ENCODE measurements around the gene CMC2.

Gene CMC2

GRCh38 chr16:80996688-80997138 lies 10.0 kb downstream of the CMC2 start:
- Histone ChIP-seq H2BK5ac (ENCODE audit: low read length) (no peak overlapping the region), H2BK12ac (ENCODE audit: low read length) (no peak overlapping the region)

GRCh38 chr16:80994451-80994850 lies 12.2 kb downstream of the CMC2 start:
- Histone ChIP-seq H2AK5ac (ENCODE audit: low read depth, low read length) (no peak overlapping the region), H3K4me3 (ENCODE audit: low read length in 2 of 2) (no peak overlapping the region), H4K91ac (ENCODE audit: low read depth, low read length, poor library complexity) (no peak overlapping the region), H3K4me1 (ENCODE audit: control insufficient read depth in 2 of 2, insufficient read depth in 1 of 2, low read depth in 1 of 2, low read length in 2 of 2) (peaks cover 0 to 3% of the 10 kb centered on the region in 2 donors), H2AFZ (ENCODE audit: low read length) (no peak overlapping the region), H3K9ac (ENCODE audit: low read depth, low read length, poor library complexity) (no peak overlapping the region), H3K27me3 (ENCODE audit: control insufficient read depth in 3 of 3, insufficient read depth in 3 of 3, low read depth in 1 of 3, low read length in 3 of 3) (no peaks in the 10 kb centered on the region), H2BK5ac (ENCODE audit: low read length) (no peak overlapping the region), H3K4ac (ENCODE audit: low read length) (no peak overlapping the region), H3K23ac (ENCODE audit: low read depth, low read length, poor library complexity) (no peak overlapping the region), H3K9me3 (replicated peaks in 1 of 2; ENCODE audit: control insufficient read depth in 2 of 2, insufficient read depth in 1 of 2, low read depth in 1 of 2, low read length in 2 of 2) (no peaks in the 10 kb centered on the region), H3K18ac (ENCODE audit: low read length) (no peak overlapping the region), H2BK120ac (ENCODE audit: low read depth, low read length) (no peak overlapping the region), H3K14ac (ENCODE audit: low read length) (no peak overlapping the region), H3K27ac (replicated peaks; ENCODE audit: low read length) (no peak overlapping the region), H4K8ac (ENCODE audit: low read depth, low read length) (no peak overlapping the region), H3K79me1 (ENCODE audit: low read depth, low read length) (no peaks in the 10 kb centered on the region), H3K4me2 (ENCODE audit: insufficient read depth, low read length, poor library complexity, severe bottlenecking) (no peak overlapping the region), H2BK15ac (ENCODE audit: low read length) (no peak overlapping the region), H2BK12ac (ENCODE audit: low read length) (no peak overlapping the region), H3K36me3 (replicated peaks in 1 of 2; ENCODE audit: control insufficient read depth in 2 of 2, insufficient read depth in 2 of 2, low read length in 2 of 2) (peaks cover 3 to 36% of the 10 kb centered on the region in 2 donors)
- DNase-seq (ENCODE audit: low spot score): no peak

More at GRCh38 chr16:80996688-80997138, 10.0 kb downstream of the CMC2 start:
- 100% methylated on average over 1 of the region's 4 CpGs; no CpG with 5 or more reads in 1 of the 2 donors for WGBS, 2 donors (ENCODE audit: extremely low coverage in 2 of 2, insufficient read length in 2 of 2, insufficient replicate concordance in 1 of 2)
- Histone ChIP-seq H2BK120ac (ENCODE audit: low read depth, low read length) (no peak overlapping the region), H4K8ac (ENCODE audit: low read depth, low read length) (no peak overlapping the region), H3K9me3 (replicated peaks in 1 of 2; ENCODE audit: control insufficient read depth in 2 of 2, insufficient read depth in 1 of 2, low read depth in 1 of 2, low read length in 2 of 2) (no peaks in the 10 kb centered on the region), H3K4ac (ENCODE audit: low read length) (no peak overlapping the region), H2AFZ (ENCODE audit: low read length) (no peak overlapping the region), H3K18ac (ENCODE audit: low read length) (no peak overlapping the region), H3K4me3 (ENCODE audit: low read length in 2 of 2) (no peak overlapping the region), H3K4me1 (ENCODE audit: control insufficient read depth in 2 of 2, insufficient read depth in 1 of 2, low read depth in 1 of 2, low read length in 2 of 2) (peaks cover 0 to 3% of the 10 kb centered on the region in 2 donors), H3K27me3 (ENCODE audit: control insufficient read depth in 3 of 3, insufficient read depth in 3 of 3, low read depth in 1 of 3, low read length in 3 of 3) (no peaks in the 10 kb centered on the region), H3K79me1 (ENCODE audit: low read depth, low read length) (no peaks in the 10 kb centered on the region), H3K36me3 (replicated peaks in 1 of 2; ENCODE audit: control insufficient read depth in 2 of 2, insufficient read depth in 2 of 2, low read length in 2 of 2) (peaks cover 0 to 33% of the 10 kb centered on the region in 2 donors), H3K23ac (ENCODE audit: low read depth, low read length, poor library complexity) (no peak overlapping the region), H3K27ac (replicated peaks; ENCODE audit: low read length) (no peak overlapping the region), H2BK15ac (ENCODE audit: low read length) (no peak overlapping the region), H3K9ac (ENCODE audit: low read depth, low read length, poor library complexity) (no peak overlapping the region), H3K4me2 (ENCODE audit: insufficient read depth, low read length, poor library complexity, severe bottlenecking) (no peak overlapping the region), H4K91ac (ENCODE audit: low read depth, low read length, poor library complexity) (no peak overlapping the region), H3K14ac (ENCODE audit: low read length) (no peak overlapping the region), H2AK5ac (ENCODE audit: low read depth, low read length) (no peak overlapping the region)
- no peak for DNase-seq (ENCODE audit: low spot score)

DNA sequence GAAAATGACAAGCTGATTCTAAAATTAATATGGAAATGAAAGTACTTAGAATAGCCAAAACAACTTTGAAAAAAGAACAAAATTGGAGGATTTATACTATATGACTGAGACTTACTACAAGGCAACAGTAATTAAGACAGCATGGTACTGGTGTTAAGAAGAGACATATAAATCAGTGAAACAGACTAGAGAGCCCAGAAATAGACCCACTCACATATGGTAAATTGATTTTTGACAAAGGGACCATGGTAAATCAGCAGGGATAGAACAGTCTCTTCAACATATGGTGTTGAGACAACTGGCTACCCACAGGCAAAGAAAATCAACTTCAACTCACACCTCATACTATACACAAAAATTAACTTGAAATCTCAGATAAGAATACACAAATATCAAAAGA lies 12.9 kb downstream of the CMC2 start:
- no peaks in the 10 kb centered on the region for H3K9me3 ChIP-seq (replicated peaks in 1 of 2; ENCODE audit: control insufficient read depth in 2 of 2, insufficient read depth in 1 of 2, low read depth in 1 of 2, low read length in 2 of 2)
- H3K27me3 ChIP-seq (ENCODE audit: control insufficient read depth in 3 of 3, insufficient read depth in 3 of 3, low read depth in 1 of 3, low read length in 3 of 3): no peaks in the 10 kb centered on the region
- H4K91ac ChIP-seq (ENCODE audit: low read depth, low read length, poor library complexity): no peak overlapping the region
- no peak overlapping the region for H3K4me2 ChIP-seq (ENCODE audit: insufficient read depth, low read length, poor library complexity, severe bottlenecking)
- DNase-seq (ENCODE audit: low spot score): no peak
- H2BK5ac ChIP-seq (ENCODE audit: low read length): no peak overlapping the region
- H2BK15ac ChIP-seq (ENCODE audit: low read length): no peak overlapping the region
- H3K14ac ChIP-seq (ENCODE audit: low read length): no peak overlapping the region
- H3K27ac ChIP-seq (replicated peaks; ENCODE audit: low read length): no peak overlapping the region
- H3K9ac ChIP-seq (ENCODE audit: low read depth, low read length, poor library complexity): no peak overlapping the region
- no peak overlapping the region for H2BK120ac ChIP-seq (ENCODE audit: low read depth, low read length)
- H3K4me3 ChIP-seq (ENCODE audit: low read length in 2 of 2): no peak overlapping the region
- no peaks in the 10 kb centered on the region for H3K79me1 ChIP-seq (ENCODE audit: low read depth, low read length)
- no peak overlapping the region for H3K23ac ChIP-seq (ENCODE audit: low read depth, low read length, poor library complexity)
- H2AFZ ChIP-seq (ENCODE audit: low read length): no peak overlapping the region
- H3K36me3 ChIP-seq (replicated peaks in 1 of 2; ENCODE audit: control insufficient read depth in 2 of 2, insufficient read depth in 2 of 2, low read length in 2 of 2): peaks cover 3 to 36% of the 10 kb centered on the region in 2 donors
- H2BK12ac ChIP-seq (ENCODE audit: low read length): no peak overlapping the region
- no peak overlapping the region for H3K18ac ChIP-seq (ENCODE audit: low read length)
- H4K8ac ChIP-seq (ENCODE audit: low read depth, low read length): no peak overlapping the region
- H2AK5ac ChIP-seq (ENCODE audit: low read depth, low read length): no peak overlapping the region
- H3K4me1 ChIP-seq (ENCODE audit: control insufficient read depth in 2 of 2, insufficient read depth in 1 of 2, low read depth in 1 of 2, low read length in 2 of 2): peaks cover 0 to 3% of the 10 kb centered on the region in 2 donors
- no peak overlapping the region for H3K4ac ChIP-seq (ENCODE audit: low read length)

DNA sequence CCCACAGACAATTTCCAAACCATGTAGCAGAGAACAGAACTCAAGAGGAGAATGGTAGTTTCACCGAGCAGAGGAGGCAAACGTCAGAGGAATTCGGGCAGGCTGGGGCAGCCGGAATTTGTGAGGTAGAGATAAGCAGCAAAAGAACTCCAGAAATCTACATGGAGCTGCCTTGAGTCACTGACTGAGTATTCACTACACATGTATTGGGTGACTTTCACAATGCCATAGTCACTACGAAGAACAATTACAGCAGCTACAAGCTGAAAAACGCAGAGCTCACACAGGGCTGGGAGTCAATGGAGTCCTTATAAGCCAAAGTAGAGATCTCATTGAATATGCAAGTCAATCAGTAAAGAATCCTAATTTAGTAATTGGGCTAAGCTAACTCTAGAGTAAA lies 13.4 kb downstream of the CMC2 start:
- no peak overlapping the region for H4K91ac ChIP-seq (ENCODE audit: low read depth, low read length, poor library complexity)
- peaks cover 3 to 37% of the 10 kb centered on the region in 2 donors for H3K36me3 ChIP-seq (replicated peaks in 1 of 2; ENCODE audit: control insufficient read depth in 2 of 2, insufficient read depth in 2 of 2, low read length in 2 of 2)
- no peak overlapping the region for H3K9ac ChIP-seq (ENCODE audit: low read depth, low read length, poor library complexity)
- no peak overlapping the region for H3K4ac ChIP-seq (ENCODE audit: low read length)
- no peak overlapping the region for H3K4me3 ChIP-seq (ENCODE audit: low read length in 2 of 2)
- no peak overlapping the region for H3K27ac ChIP-seq (replicated peaks; ENCODE audit: low read length)
- no peak overlapping the region for H2AK5ac ChIP-seq (ENCODE audit: low read depth, low read length)
- H2BK12ac ChIP-seq (ENCODE audit: low read length): no peak overlapping the region
- no peaks in the 10 kb centered on the region for H3K79me1 ChIP-seq (ENCODE audit: low read depth, low read length)
- no peaks in the 10 kb centered on the region for H3K27me3 ChIP-seq (ENCODE audit: control insufficient read depth in 3 of 3, insufficient read depth in 3 of 3, low read depth in 1 of 3, low read length in 3 of 3)
- no peak for DNase-seq (ENCODE audit: low spot score)
- no peak overlapping the region for H3K4me2 ChIP-seq (ENCODE audit: insufficient read depth, low read length, poor library complexity, severe bottlenecking)
- H3K18ac ChIP-seq (ENCODE audit: low read length): no peak overlapping the region
- H2AFZ ChIP-seq (ENCODE audit: low read length): no peak overlapping the region
- WGBS, 2 donors (ENCODE audit: extremely low coverage in 2 of 2, insufficient read length in 2 of 2, insufficient replicate concordance in 1 of 2): no CpG with 5 or more reads among the region's 6 CpGs
- no peaks in the 10 kb centered on the region for H3K9me3 ChIP-seq (replicated peaks in 1 of 2; ENCODE audit: control insufficient read depth in 2 of 2, insufficient read depth in 1 of 2, low read depth in 1 of 2, low read length in 2 of 2)
- no peak overlapping the region for H2BK15ac ChIP-seq (ENCODE audit: low read length)
- no peak overlapping the region for H2BK5ac ChIP-seq (ENCODE audit: low read length)
- H3K14ac ChIP-seq (ENCODE audit: low read length): no peak overlapping the region
- H3K23ac ChIP-seq (ENCODE audit: low read depth, low read length, poor library complexity): no peak overlapping the region
- H2BK120ac ChIP-seq (ENCODE audit: low read depth, low read length): no peak overlapping the region
- no peak overlapping the region for H4K8ac ChIP-seq (ENCODE audit: low read depth, low read length)
- peaks cover 0 to 3% of the 10 kb centered on the region in 2 donors for H3K4me1 ChIP-seq (ENCODE audit: control insufficient read depth in 2 of 2, insufficient read depth in 1 of 2, low read depth in 1 of 2, low read length in 2 of 2)

All from neuronal stem cell (in vitro differentiated cells).